H1 (cell line): ENCODE data around the gene POLR2H. TPM values are rescaled to one million over a fixed set of nuclear protein-coding genes. Genes with fewer than 3 reads are reported as not detected.

Source experiments
- CTCF ChIA-PET: fragments of 300-600 bp; sonication (Branson Sonifier 250); formaldehyde crosslinking; loops from one replicate; lab custom pipeline; 2021; ENCODE audit not compliant: partially characterized antibody; lab: Charles Lee
- POLR2A ChIA-PET: fragments of 300-600 bp; sonication (Branson Sonifier 250); formaldehyde crosslinking; loops from one replicate; lab custom pipeline; 2021; ENCODE audit warnings: inconsistent platforms; ENCODE audit not compliant: partially characterized antibody; lab: Charles Lee
- DNase-seq, 2 experiments: peaks; one replicate each; pipeline versions ENCODE4 v3.0.0 to v3.0.0-alpha.2; 2010 to 2022; ENCODE audit warnings: low spot score in 2 of 2, low read depth in 1 of 2, mixed read lengths in 1 of 2
- FAIRE-seq: peaks from 2 replicates; lab custom pipeline; 2011; peaks lifted over from hg19 to GRCh38; lab: Jason Lieb, UNC
- H2AFZ ChIP-seq: 2 replicates; pipeline ENCODE4 v1.8.1; 2012; ENCODE audit warnings: low read length, inconsistent platforms
- H2AK5ac ChIP-seq: 2 replicates; pipeline ENCODE4 v1.6.1; 2013; ENCODE audit warnings: low read depth, low read length
- H2BK120ac ChIP-seq: replicated peaks from 2 replicates; pipeline ENCODE3; 2013; ENCODE audit warnings: low read depth, low read length, inconsistent platforms
- H2BK12ac ChIP-seq: 2 replicates; pipeline ENCODE4 v1.6.1; 2013; ENCODE audit warnings: low read depth, low read length
- H2BK15ac ChIP-seq: 2 replicates; pipeline ENCODE4 v1.6.1; 2013; ENCODE audit warnings: low read length
- H2BK20ac ChIP-seq: 2 replicates; pipeline ENCODE4 v1.6.1; 2013; ENCODE audit warnings: low read length
- H2BK5ac ChIP-seq: 2 replicates; pipeline ENCODE4 v1.6.1; 2013; ENCODE audit warnings: low read depth, low read length
- H3K14ac ChIP-seq: 2 replicates; pipeline ENCODE4 v1.6.1; 2013; ENCODE audit warnings: inconsistent platforms; ENCODE audit not compliant: insufficient read length
- H3K18ac ChIP-seq: 2 replicates; pipeline ENCODE4 v1.6.1; 2013; ENCODE audit warnings: low read length; ENCODE audit errors: extremely low read depth
- H3K23ac ChIP-seq: 2 replicates; pipeline ENCODE4 v1.6.1; 2013; ENCODE audit warnings: inconsistent platforms; ENCODE audit not compliant: insufficient read length
- H3K23me2 ChIP-seq: 2 replicates; pipeline ENCODE4 v1.6.1; 2013; ENCODE audit warnings: low read depth, low read length
- H3K27ac ChIP-seq: 2 replicates; pipeline ENCODE4 v1.6.1; 2011; ENCODE audit warnings: low read depth, low read length, inconsistent platforms
- H3K27me3 ChIP-seq, 4 experiments: replicated peaks in 1 of 4; 1 replicate in 1 of 4; 2 replicates in 3 of 4; pipeline versions ENCODE4 v1.6.1 to v1.8.1; 2011 to 2013; ENCODE audit warnings: low read length in 3 of 4, mild to moderate bottlenecking in 3 of 4, inconsistent platforms in 2 of 4, mixed read lengths in 2 of 4, moderate library complexity in 1 of 4; ENCODE audit not compliant: control insufficient read depth in 3 of 4, insufficient read depth in 3 of 4; ENCODE audit errors: extremely low read depth in 1 of 4
- H3K36me3 ChIP-seq, 4 experiments: 2 replicates each; pipeline versions ENCODE4 v1.6.1 to v1.8.1; 2011 to 2013; ENCODE audit warnings: mild to moderate bottlenecking in 4 of 4, low read length in 3 of 4, moderate library complexity in 2 of 4, control low read depth in 1 of 4, inconsistent platforms in 1 of 4; ENCODE audit not compliant: insufficient read depth in 4 of 4, control insufficient read depth in 2 of 4
- H3K4ac ChIP-seq: replicated peaks from 2 replicates; pipeline ENCODE3; 2013; ENCODE audit warnings: low read length, low read depth, mixed read lengths, inconsistent platforms; ENCODE audit not compliant: insufficient read length
- H3K4me1 ChIP-seq, 4 experiments: replicated peaks in 1 of 4; 1 replicate in 1 of 4; 2 replicates in 3 of 4; pipeline versions ENCODE4 v1.6.1 to v1.8.1; 2011 to 2013; ENCODE audit warnings: low read length in 3 of 4, inconsistent platforms in 2 of 4, mixed read lengths in 1 of 4; ENCODE audit not compliant: insufficient read depth in 4 of 4, control insufficient read depth in 3 of 4
- H3K4me2 ChIP-seq, 2 experiments: 2 replicates each; pipeline versions ENCODE4 v1.6.1 to v1.8.1; 2011 to 2013; ENCODE audit warnings: low read depth in 2 of 2, low read length in 2 of 2, control low read depth in 1 of 2, inconsistent platforms in 1 of 2, mild to moderate bottlenecking in 1 of 2; ENCODE audit not compliant: insufficient read depth in 1 of 2
- H3K4me3 ChIP-seq, 4 experiments: fragments of 200-600, 300-600 bp in 1 of 4; sonication (generic), shearing (Covaris generic), sonication (Bioruptor Twin) in 1 of 4; 2 replicates each; pipeline versions ENCODE4 v1.5.1 to v1.8.1; 2011 to 2016; ENCODE audit warnings: low read length in 4 of 4, low read depth in 3 of 4, control low read depth in 2 of 4, inconsistent platforms in 2 of 4, mild to moderate bottlenecking in 2 of 4, mixed read lengths in 1 of 4, moderate library complexity in 1 of 4; ENCODE audit not compliant: insufficient read depth in 2 of 4; ENCODE audit errors: extremely low read depth in 1 of 4
- H3K56ac ChIP-seq: replicated peaks from 2 replicates; pipeline ENCODE3; 2013; ENCODE audit warnings: low read depth, mild to moderate bottlenecking, mixed read lengths, low read length, inconsistent platforms; ENCODE audit not compliant: insufficient read length
- H3K79me1 ChIP-seq: 2 replicates; pipeline ENCODE4 v1.6.1; 2013; ENCODE audit warnings: low read depth, low read length, control low read depth
- H3K79me2 ChIP-seq, 2 experiments: 2 replicates each; pipeline versions ENCODE4 v1.6.1 to v1.8.1; 2012 to 2013; ENCODE audit warnings: low read length in 2 of 2, mild to moderate bottlenecking in 2 of 2, inconsistent platforms in 1 of 2; ENCODE audit not compliant: insufficient read depth in 2 of 2, control insufficient read depth in 1 of 2
- H3K9ac ChIP-seq, 4 experiments: replicated peaks in 1 of 4; 1 replicate in 1 of 4; 2 replicates in 3 of 4; pipeline versions ENCODE4 v1.6.1 to v1.8.1; 2011 to 2013; ENCODE audit warnings: low read depth in 3 of 4, low read length in 3 of 4, control low read depth in 2 of 4, mild to moderate bottlenecking in 2 of 4, moderate library complexity in 2 of 4, inconsistent platforms in 1 of 4; ENCODE audit errors: extremely low read depth in 1 of 4
- H3K9me3 ChIP-seq, 2 experiments: 2 replicates each; pipeline versions ENCODE4 v1.6.1 to v1.8.1; 2012 to 2013; ENCODE audit warnings: mild to moderate bottlenecking in 2 of 2, moderate library complexity in 2 of 2, control low read depth in 1 of 2, inconsistent platforms in 1 of 2, low read depth in 1 of 2, low read length in 1 of 2, mixed read lengths in 1 of 2; ENCODE audit not compliant: insufficient read depth in 2 of 2
- H4K20me1 ChIP-seq, 2 experiments: replicated peaks in 1 of 2; 2 replicates each; pipeline versions ENCODE3 to v1.8.1; 2011 to 2013; ENCODE audit warnings: inconsistent platforms in 2 of 2, low read length in 2 of 2, mild to moderate bottlenecking in 1 of 2; ENCODE audit not compliant: insufficient read depth in 2 of 2, control insufficient read depth in 1 of 2
- H4K5ac ChIP-seq: 2 replicates; pipeline ENCODE4 v1.6.1; 2013; ENCODE audit warnings: low read length, low read depth, mixed read lengths, inconsistent platforms; ENCODE audit not compliant: insufficient read length
- H4K8ac ChIP-seq: 2 replicates; pipeline ENCODE4 v1.8.0; 2013; ENCODE audit warnings: mild to moderate bottlenecking, moderate library complexity, low read length, inconsistent platforms; ENCODE audit not compliant: insufficient read depth; ENCODE audit errors: extremely low read depth
- H4K91ac ChIP-seq: replicated peaks from 2 replicates; pipeline ENCODE3; 2013; ENCODE audit warnings: low read length, mixed read lengths, inconsistent platforms; ENCODE audit not compliant: insufficient read length
- CBX5 ChIP-seq: fragments of 300-800, 300-1000 bp; sonication (generic); IDR thresholded peaks from 2 replicates; pipeline ENCODE4 v1.7.1; 2016; ENCODE audit warnings: antibody characterized with exemption, low read length, low read depth
- CHD1 ChIP-seq: IDR thresholded peaks from 2 replicates; pipeline ENCODE4 v1.6.1; 2012; ENCODE audit warnings: low read depth, low read length, improper control_type of control experiment
- EGR1 ChIP-seq: IDR thresholded peaks from 2 replicates; pipeline ENCODE4 v1.6.1; 2011; ENCODE audit warnings: low read depth, low read length, borderline replicate concordance
- GTF2F1 ChIP-seq: IDR thresholded peaks from 2 replicates; pipeline ENCODE4 v1.6.1; 2012; ENCODE audit warnings: low read depth, low read length, improper control_type of control experiment, borderline replicate concordance
- HDAC6 ChIP-seq: IDR thresholded peaks from one replicate; pipeline ENCODE4 v1.7.1; 2012; ENCODE audit warnings: low read depth, mild to moderate bottlenecking, inconsistent platforms, low read length, moderate library complexity
- KDM5A ChIP-seq: fragments of 200-600 bp; IDR thresholded peaks from 2 replicates; pipeline ENCODE4 v1.7.1; 2012; ENCODE audit warnings: mild to moderate bottlenecking, low read length, inconsistent platforms, mixed read lengths
- POLR2AphosphoS5 ChIP-seq: IDR thresholded peaks from 2 replicates; pipeline ENCODE4 v1.6.1; 2011; ENCODE audit warnings: low read depth, low read length
- RBBP5 ChIP-seq: IDR thresholded peaks from 2 replicates; pipeline ENCODE4 v1.7.1; 2012; ENCODE audit warnings: low read depth, mild to moderate bottlenecking, inconsistent platforms, low read length, moderate library complexity, borderline replicate concordance
- RXRA ChIP-seq: IDR thresholded peaks from 2 replicates; pipeline ENCODE4 v1.6.1; 2011; ENCODE audit warnings: low read depth, mild to moderate bottlenecking, low read length, moderate library complexity; ENCODE audit not compliant: insufficient read depth
- YY1 ChIP-seq: IDR thresholded peaks from 2 replicates; pipeline ENCODE4 v1.6.1; 2011; ENCODE audit warnings: low read depth, mild to moderate bottlenecking, low read length
- WGBS, 2 experiments: shearing (Covaris generic) in 1 of 2; methylation state at CpG; one replicate each; pipeline versions ENCODE4 v1.1.6 to v1.1.7; 2013 to 2015; ENCODE audit warnings: low lambda C conversion rate in 2 of 2, mixed read lengths in 2 of 2, inconsistent platforms in 1 of 2, low coverage in 1 of 2, missing lambda C conversion rate in 1 of 2; ENCODE audit not compliant: insufficient replicate concordance in 2 of 2, insufficient coverage in 1 of 2, insufficient read length in 1 of 2; ENCODE audit errors: extremely low coverage in 1 of 2, missing lambda C conversion rate in 1 of 2; 5-methylcytosine and 5-hydroxymethylcytosine counted together
- polyA plus RNA-seq, 7 experiments: library from polyadenylated mRNA; depleted of rRNA in 3 of 7; stranded (reverse) in 5 of 7; unstranded in 2 of 7; fragments of >200 nt in 5 of 7; fragments of 200-250 nt in 2 of 7; gene quantifications; 1 replicate in 5 of 7; 2 replicates in 1 of 7; 4 replicates in 1 of 7; pipeline versions ENCODE4 v1.2.1 to v1.2.3, GENCODE V29; 2011 to 2013; ENCODE audit warnings: missing spikeins in 2 of 7, mixed read lengths in 2 of 7
- total RNA-seq: library from RNA; stranded (reverse); fragmentation: NEBNext Ultra II Directional; extraction: Animal tissue kit (Norgen Biotek cat#: 25700); gene quantifications from 2 replicates; pipeline ENCODE4 v1.2.1, GENCODE V29; 2021
- TF ChIP-seq, protein P1 (sequence below): IDR thresholded peaks from 2 replicates; pipeline ENCODE4 v1.6.1; 2012; ENCODE audit warnings: inconsistent platforms

Gene POLR2H
- total and polyA plus RNA-seq, 2 of the 8 experiments (the other 6 are each of a cell fraction or from before 2014, with no cell fraction given) = 113 to 335 TPM

DNA sequence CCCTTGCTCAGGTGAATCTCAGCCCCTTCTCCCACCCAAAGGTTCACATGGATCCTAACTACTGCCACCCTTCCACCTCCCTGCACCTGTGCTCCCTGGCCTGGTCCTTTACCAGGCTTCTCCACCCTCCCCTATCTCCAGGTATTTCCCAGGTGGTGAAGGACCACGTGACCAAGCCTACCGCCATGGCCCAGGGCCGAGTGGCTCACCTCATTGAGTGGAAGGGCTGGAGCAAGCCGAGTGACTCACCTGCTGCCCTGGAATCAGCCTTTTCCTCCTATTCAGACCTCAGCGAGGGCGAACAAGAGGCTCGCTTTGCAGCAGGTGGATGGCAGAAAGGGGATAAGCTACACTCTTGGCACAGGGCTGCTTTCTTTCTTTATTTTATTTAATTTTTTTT, 19.6 kb upstream of the POLR2H start:
- Histone ChIP-seq H3K4me2 (no peak overlapping the region), H2BK20ac (no peak overlapping the region), H3K36me3 (peaks cover 0 to 16% (median 1%) of the 10 kb centered on the region in 4 experiments; a peak in 5 of 8 replicates), H2BK120ac (no peak overlapping the region), H3K18ac (no peak overlapping the region), H3K4me1 (peaks cover 5 to 30% (median 20%) of the 10 kb centered on the region in 4 experiments), H3K27me3 (no peaks in the 10 kb centered on the region), H4K20me1 (peaks cover 13 to 28% of the 10 kb centered on the region in 2 experiments), H4K5ac (no peak overlapping the region), H2BK5ac (no peak overlapping the region), H3K14ac (no peak overlapping the region), H4K8ac (no peak overlapping the region), H3K23me2 (peaks cover 5% of the 10 kb centered on the region; the same call in 1 of the 2 replicates), H3K79me2 (peaks cover 0 to 2% of the 10 kb centered on the region in 2 experiments; a peak in 1 of 4 replicates), H3K79me1 (peaks cover 6% of the 10 kb centered on the region), H3K56ac (no peak overlapping the region), H2AK5ac (no peak overlapping the region), H3K4me3 (no peak overlapping the region), H3K4ac (no peak overlapping the region), H3K9me3 (no peaks in the 10 kb centered on the region), H2BK15ac (no peak overlapping the region), H2AFZ (no peak overlapping the region), H3K23ac (no peak overlapping the region), H4K91ac (no peak overlapping the region), H2BK12ac (no peak overlapping the region), H3K9ac (no peak overlapping the region), H3K27ac (no peak overlapping the region)
- FAIRE-seq (no peak), DNase-seq (no peak)
- POLR2A ChIA-PET = interaction anchor here (0.5 to 2.1 kb wide), 5 partner anchors 11 to 708 kb away, joined by 3 to 7 read pairs (median 4); no protein-coding TSS in a partner anchor
- CTCF ChIA-PET = interaction anchor here (1.0 to 7.4 kb wide), 7 partner anchors 11 to 201 kb away, joined by 3 to 49 read pairs (median 4); no protein-coding TSS in a partner anchor
- 83% methylated on average over 7 of the region's 7 CpGs; no CpG with 5 or more reads in 1 of the 2 experiments for WGBS, 2 experiments
- no peak for TF ChIP-seq CHD1
- TF ChIP-seq EGR1 = no peak
- no peak for TF ChIP-seq HDAC6
- no peak for TF ChIP-seq RBBP5
- TF ChIP-seq CBX5 = no peak
- TF ChIP-seq KDM5A = no peak
- no peak for TF ChIP-seq YY1
- TF ChIP-seq GTF2F1 = no peak
- TF ChIP-seq RXRA = no peak
- TF ChIP-seq POLR2AphosphoS5 = no peak
- TF ChIP-seq, protein P1, sequence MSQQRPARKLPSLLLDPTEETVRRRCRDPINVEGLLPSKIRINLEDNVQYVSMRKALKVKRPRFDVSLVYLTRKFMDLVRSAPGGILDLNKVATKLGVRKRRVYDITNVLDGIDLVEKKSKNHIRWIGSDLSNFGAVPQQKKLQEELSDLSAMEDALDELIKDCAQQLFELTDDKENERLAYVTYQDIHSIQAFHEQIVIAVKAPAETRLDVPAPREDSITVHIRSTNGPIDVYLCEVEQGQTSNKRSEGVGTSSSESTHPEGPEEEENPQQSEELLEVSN = no peak
